ENCODE measurements around the gene MAP3K10. TPM values are rescaled to one million over a fixed set of nuclear protein-coding genes. Genes with fewer than 3 reads are reported as not detected.
A peak's percentile ranks its signal among the peaks of the same experiment; 100 is the strongest.

MAP3K10 gene
- total and polyA plus RNA-seq, 2 donors from 2014 or later, result 15.0 to 17.3 TPM

DNA sequence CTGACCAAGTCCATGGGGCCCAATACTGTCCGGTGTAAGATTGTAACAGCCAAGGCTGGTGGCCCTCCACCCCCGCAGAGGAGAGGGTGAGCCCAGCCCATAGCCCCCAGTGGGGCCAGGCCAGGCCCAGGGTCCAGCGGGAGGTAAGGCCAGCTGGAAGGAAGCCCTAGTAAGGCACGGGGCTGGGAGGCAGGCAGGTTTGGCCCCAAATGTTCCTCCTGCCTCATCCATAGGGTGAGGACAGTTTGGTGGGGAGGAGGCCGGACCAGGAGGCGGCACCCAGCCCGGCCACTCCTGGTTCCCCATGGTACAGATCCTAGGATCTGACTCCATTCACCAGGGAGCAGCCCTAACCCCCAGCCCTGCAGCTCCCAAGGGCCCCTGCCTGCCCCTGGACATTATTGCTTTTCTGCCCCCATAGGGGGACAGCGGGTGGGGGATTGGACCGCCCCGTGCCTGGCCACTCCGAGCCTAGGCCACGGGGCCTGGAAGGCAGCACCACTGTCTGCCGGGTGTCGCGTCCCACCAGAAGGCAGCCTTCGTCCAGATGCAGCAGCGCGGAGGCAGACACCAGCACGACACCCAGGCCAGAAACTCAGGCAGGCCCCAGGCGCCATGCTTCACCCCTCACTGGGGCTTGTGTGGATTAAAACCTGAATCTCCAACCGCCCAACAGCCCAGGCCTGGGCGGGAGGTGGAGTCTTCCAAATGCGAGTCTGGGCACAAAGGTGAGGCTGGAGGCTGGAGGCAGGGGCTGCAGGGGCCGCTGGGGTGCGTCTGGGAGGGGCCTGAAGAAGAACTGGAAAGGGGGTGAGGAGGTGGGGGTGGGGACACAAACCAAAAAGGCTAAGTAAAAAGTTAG lies 42.0 kb downstream of the MAP3K10 start:
- H3K9ac ChIP-seq (ENCODE audit: low read length in 3 of 3), result no peak overlapping the region
- no peak for FAIRE-seq

DNA sequence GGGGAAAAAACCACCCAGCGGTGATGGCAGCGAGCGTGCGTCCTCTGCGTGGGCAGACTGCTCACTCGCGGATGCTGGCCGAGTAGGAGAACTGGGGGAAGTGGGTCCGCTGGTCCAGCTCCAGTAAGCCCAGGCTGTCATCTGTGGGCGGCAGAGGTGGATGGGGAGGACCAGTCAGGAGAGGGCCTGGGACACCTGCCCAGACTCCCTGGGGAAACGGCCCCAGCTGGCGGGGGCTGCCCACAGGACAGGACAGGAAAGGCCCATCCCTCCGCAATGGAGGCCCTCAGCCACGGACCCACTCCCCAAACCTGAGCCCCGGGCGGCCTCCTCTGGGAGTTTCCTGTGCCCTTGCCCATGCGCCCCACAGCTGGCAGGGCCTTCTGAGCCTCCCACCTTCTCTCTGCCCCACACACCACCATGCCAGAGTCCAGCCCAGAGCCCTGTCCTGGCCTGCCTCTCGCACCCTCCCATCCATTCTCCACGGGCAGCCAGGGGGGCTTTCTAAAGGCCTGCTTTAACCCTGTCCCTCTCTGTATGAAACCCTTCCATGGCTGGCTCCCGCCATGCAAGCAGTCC lies 42.7 kb downstream of the MAP3K10 start:
- H3K36me3 ChIP-seq (ENCODE audit: control insufficient read depth in 2 of 3, insufficient read depth in 3 of 3, low read length in 3 of 3), result peaks cover 0 to 40% (median 15%) of the 10 kb centered on the region in 3 donors
- intact Hi-C loops (cut with DNase I), result no loop called here
- FAIRE-seq (no peak), DNase-seq (no peak)
- H3K27ac ChIP-seq (ENCODE audit: low read depth in 2 of 2, low read length in 2 of 2), result no peak overlapping the region
- TF ChIP-seq, protein P1, sequence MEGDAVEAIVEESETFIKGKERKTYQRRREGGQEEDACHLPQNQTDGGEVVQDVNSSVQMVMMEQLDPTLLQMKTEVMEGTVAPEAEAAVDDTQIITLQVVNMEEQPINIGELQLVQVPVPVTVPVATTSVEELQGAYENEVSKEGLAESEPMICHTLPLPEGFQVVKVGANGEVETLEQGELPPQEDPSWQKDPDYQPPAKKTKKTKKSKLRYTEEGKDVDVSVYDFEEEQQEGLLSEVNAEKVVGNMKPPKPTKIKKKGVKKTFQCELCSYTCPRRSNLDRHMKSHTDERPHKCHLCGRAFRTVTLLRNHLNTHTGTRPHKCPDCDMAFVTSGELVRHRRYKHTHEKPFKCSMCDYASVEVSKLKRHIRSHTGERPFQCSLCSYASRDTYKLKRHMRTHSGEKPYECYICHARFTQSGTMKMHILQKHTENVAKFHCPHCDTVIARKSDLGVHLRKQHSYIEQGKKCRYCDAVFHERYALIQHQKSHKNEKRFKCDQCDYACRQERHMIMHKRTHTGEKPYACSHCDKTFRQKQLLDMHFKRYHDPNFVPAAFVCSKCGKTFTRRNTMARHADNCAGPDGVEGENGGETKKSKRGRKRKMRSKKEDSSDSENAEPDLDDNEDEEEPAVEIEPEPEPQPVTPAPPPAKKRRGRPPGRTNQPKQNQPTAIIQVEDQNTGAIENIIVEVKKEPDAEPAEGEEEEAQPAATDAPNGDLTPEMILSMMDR (IDR thresholded peaks at IDR 0.05; ENCODE audit: borderline replicate concordance, extremely low read depth, insufficient read depth), result no peak
- no peaks in the 10 kb centered on the region for H3K27me3 ChIP-seq (ENCODE audit: control insufficient read depth, insufficient read depth, low read length)
- H3K4me1 ChIP-seq (ENCODE audit: control insufficient read depth in 2 of 3, insufficient read depth in 2 of 3, low read depth in 1 of 3, low read length in 3 of 3), result peaks cover 0 to 13% (median 9%) of the 10 kb centered on the region in 3 donors
- H3K9me3 ChIP-seq (ENCODE audit: control insufficient read depth in 2 of 3, insufficient read depth in 1 of 3, low read length in 3 of 3), result no peaks in the 10 kb centered on the region
- no peak overlapping the region for H3K4me3 ChIP-seq (ENCODE audit: low read length in 3 of 3)
- no peak overlapping the region for H3K9ac ChIP-seq (ENCODE audit: low read length in 3 of 3)

More for the DNA sequence above, 42.0 kb downstream of the MAP3K10 start:
- H3K27me3 ChIP-seq (ENCODE audit: control insufficient read depth, insufficient read depth, low read length), result no peaks in the 10 kb centered on the region
- intact Hi-C loops (cut with DNase I), result no loop called here
- no peak for DNase-seq
- no peak overlapping the region for H3K4me3 ChIP-seq (ENCODE audit: low read length in 3 of 3)
- H3K9me3 ChIP-seq (ENCODE audit: control insufficient read depth in 2 of 3, insufficient read depth in 1 of 3, low read length in 3 of 3), result no peaks in the 10 kb centered on the region
- H3K4me1 ChIP-seq (ENCODE audit: control insufficient read depth in 2 of 3, insufficient read depth in 2 of 3, low read depth in 1 of 3, low read length in 3 of 3), result peaks cover 0 to 13% (median 9%) of the 10 kb centered on the region in 3 donors
- TF ChIP-seq, protein P1 (IDR thresholded peaks at IDR 0.05; ENCODE audit: borderline replicate concordance, extremely low read depth, insufficient read depth), result no peak
- no peak overlapping the region for H3K27ac ChIP-seq (ENCODE audit: low read depth in 2 of 2, low read length in 2 of 2)
- peaks cover 0 to 33% (median 11%) of the 10 kb centered on the region in 3 donors for H3K36me3 ChIP-seq (ENCODE audit: control insufficient read depth in 2 of 3, insufficient read depth in 3 of 3, low read length in 3 of 3)

DNA sequence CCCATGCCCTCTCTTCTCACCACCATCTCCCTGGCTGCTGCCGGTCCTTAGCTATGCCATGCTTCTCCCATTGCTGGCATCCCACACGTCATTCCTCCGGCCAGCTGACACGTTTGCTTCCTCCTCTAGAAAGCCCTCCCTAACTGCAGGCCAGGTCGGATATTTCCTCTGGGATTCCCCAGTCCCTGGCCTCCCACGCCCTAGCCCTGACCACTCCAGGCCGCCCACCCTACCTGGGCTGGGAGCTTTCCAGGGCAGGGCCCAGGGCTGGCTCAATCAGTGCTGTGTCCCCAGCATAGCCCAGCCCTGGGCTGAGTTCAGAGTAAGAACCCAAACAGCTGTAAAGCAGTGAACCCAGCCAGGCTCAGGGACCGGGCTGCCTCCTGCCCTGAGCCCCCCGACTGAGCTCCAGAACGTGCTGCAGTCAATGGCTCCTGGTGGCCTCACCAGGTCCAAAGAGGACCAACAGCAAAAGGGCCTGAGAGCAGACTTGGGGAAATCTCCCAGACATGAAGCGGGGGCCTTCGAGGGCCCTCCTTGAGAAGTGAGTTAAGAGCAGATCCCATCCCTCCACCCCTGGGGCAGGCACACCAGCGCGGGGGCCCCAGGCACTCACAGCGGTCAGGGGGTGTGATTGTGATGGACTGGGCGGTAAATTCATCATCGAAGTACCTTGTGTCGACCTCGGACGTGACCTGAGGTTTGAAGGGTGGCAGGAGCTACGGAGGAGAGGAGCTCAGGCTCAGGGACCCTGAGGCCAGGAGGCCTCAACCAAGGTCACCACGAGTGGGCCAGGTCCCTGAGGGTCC lies 43.4 kb downstream of the MAP3K10 start:
- Histone ChIP-seq H3K27me3 (ENCODE audit: control insufficient read depth, insufficient read depth, low read length) (no peaks in the 10 kb centered on the region), H3K9ac (ENCODE audit: low read length in 3 of 3) (no peak overlapping the region), H3K4me1 (ENCODE audit: control insufficient read depth in 2 of 3, insufficient read depth in 2 of 3, low read depth in 1 of 3, low read length in 3 of 3) (peaks cover 0 to 13% (median 9%) of the 10 kb centered on the region in 3 donors), H3K27ac (ENCODE audit: low read depth in 2 of 2, low read length in 2 of 2) (no peak overlapping the region), H3K36me3 (ENCODE audit: control insufficient read depth in 2 of 3, insufficient read depth in 3 of 3, low read length in 3 of 3) (peaks cover 2 to 47% (median 21%) of the 10 kb centered on the region in 3 donors), H3K4me3 (ENCODE audit: low read length in 3 of 3) (no peak overlapping the region), H3K9me3 (ENCODE audit: control insufficient read depth in 2 of 3, insufficient read depth in 1 of 3, low read length in 3 of 3) (no peaks in the 10 kb centered on the region)
- DNase-seq, result peak in 1 of 5 donors; percentile 72
- FAIRE-seq, result no peak
- intact Hi-C loops (cut with DNase I), result no loop called here
- TF ChIP-seq, protein P1 (IDR thresholded peaks at IDR 0.05; ENCODE audit: borderline replicate concordance, extremely low read depth, insufficient read depth), result no peak
